Lung (tissue), 12 donors: ENCODE measurements around the gene FBXO2. TPM values are rescaled to one million over a fixed set of nuclear protein-coding genes. Genes with fewer than 3 reads are reported as not detected.

Experiments
- ATAC-seq: fragments of 200-7000 bp; cut with Tn5 transposase; one replicate; pipeline ENCODE4 v1.9.1; 2020; ENCODE audit warnings: moderate number of reproducible peaks; ENCODE audit not compliant: insufficient read depth, low FRiP score
- DNase-seq, 3 donors: peaks; one replicate each; pipeline ENCODE4 v3.0.0-alpha.2; 2013 to 2017
- H3K27ac ChIP-seq, 2 donors: one replicate each; pipeline ENCODE4 v1.5.1; 2013; ENCODE audit warnings: mild to moderate bottlenecking in 2 of 2, moderate library complexity in 2 of 2, control low read depth in 1 of 2, inconsistent platforms in 1 of 2, low read depth in 1 of 2, low read length in 1 of 2
- H3K27me3 ChIP-seq, 3 donors: one replicate each; pipeline ENCODE4 v1.5.1; 2013; ENCODE audit warnings: low read length in 2 of 3; ENCODE audit not compliant: control insufficient read depth in 3 of 3, insufficient read depth in 3 of 3
- H3K36me3 ChIP-seq, 4 donors: one replicate each; pipeline ENCODE4 v1.5.1; 2013; ENCODE audit warnings: low read length in 4 of 4, mild to moderate bottlenecking in 1 of 4, moderate library complexity in 1 of 4; ENCODE audit not compliant: control insufficient read depth in 4 of 4, insufficient read depth in 4 of 4
- H3K4me1 ChIP-seq, 5 donors: one replicate each; pipeline ENCODE4 v1.5.1; 2013; ENCODE audit warnings: low read length in 5 of 5, mild to moderate bottlenecking in 2 of 5, moderate library complexity in 1 of 5; ENCODE audit not compliant: control insufficient read depth in 5 of 5, insufficient read depth in 5 of 5
- H3K4me3 ChIP-seq: one replicate; pipeline ENCODE4 v1.5.1; 2013; ENCODE audit warnings: mild to moderate bottlenecking, control low read depth, moderate library complexity
- H3K9ac ChIP-seq, 2 donors: one replicate each; pipeline ENCODE4 v1.5.1; 2013; ENCODE audit warnings: low read length in 2 of 2, control low read depth in 1 of 2; ENCODE audit not compliant: insufficient read depth in 1 of 2
- H3K9me3 ChIP-seq, 4 donors: one replicate each; pipeline ENCODE4 v1.5.1; 2013; ENCODE audit warnings: low read length in 3 of 4, mild to moderate bottlenecking in 1 of 4, moderate library complexity in 1 of 4; ENCODE audit not compliant: control insufficient read depth in 4 of 4, insufficient read depth in 3 of 4
- WGBS, 2 donors: extraction: QIAGEN DNeasy Blood & Tissue Kit; methylation state at CpG; one replicate each; pipeline ENCODE4 v1.1.7; 2013; 5-methylcytosine and 5-hydroxymethylcytosine counted together
- polyA plus RNA-seq, 2 donors: library from polyadenylated mRNA; stranded (reverse); fragments of 200-250 nt; gene quantifications; one replicate each; pipeline ENCODE4 v1.2.1, GENCODE V29; 2013
- total RNA-seq, 2 donors: library from RNA; depleted of rRNA in 1 of 2; stranded (reverse); fragments of >200 nt in 1 of 2; gene quantifications; one replicate each; pipeline ENCODE4 v1.2.1, GENCODE V29; 2014 to 2021
- TF ChIP-seq, protein P1 (sequence below): IDR thresholded peaks from 2 replicates; pipeline ENCODE4 v1.5.1; 2012; ENCODE audit warnings: mild to moderate bottlenecking; ENCODE audit errors: control extremely low read depth, extremely low read depth
- donor health status: control.
- donor health status: control.
- donor health status: Bipolar disorder and iron deficiency.
- donor health status: healthy.
- donor health status: DM: yes; HTN: yes; CAD: no.

FBXO2 gene
- total and polyA plus RNA-seq, 4 donors = 0.20 to 12.5 (median 10.1) TPM

DNA sequence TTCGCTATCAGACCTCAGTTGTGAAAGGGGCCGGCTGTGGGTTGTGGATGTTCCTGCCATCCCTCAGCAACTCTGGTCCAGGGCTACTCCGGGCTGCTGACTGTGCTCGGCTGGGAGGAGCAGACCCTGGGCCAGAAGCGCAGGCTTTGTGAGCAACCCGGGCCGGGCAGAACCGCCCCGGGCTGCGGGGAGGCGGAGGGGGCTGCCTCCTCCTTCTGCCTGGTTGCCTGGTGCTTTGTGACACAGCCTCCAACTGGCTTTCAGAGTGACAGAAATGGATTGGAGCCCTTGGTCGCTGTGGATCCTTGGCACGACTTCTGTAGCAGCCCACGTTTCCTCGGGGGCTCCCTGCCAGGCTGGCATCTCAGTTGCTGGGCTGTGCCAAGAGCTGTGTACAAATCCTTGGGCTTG lies 47.3 kb upstream of the FBXO2 start:
- Histone ChIP-seq H3K36me3 (no peaks in the 10 kb centered on the region), H3K27me3 (peaks cover 0 to 15% (median 0%) of the 10 kb centered on the region in 3 donors), H3K4me3 (no peak overlapping the region), H3K4me1 (peaks cover 0 to 24% (median 6%) of the 10 kb centered on the region in 5 donors), H3K9me3 (peaks cover 0 to 4% (median 0%) of the 10 kb centered on the region in 4 donors), H3K27ac (no peak overlapping the region), H3K9ac (no peak overlapping the region)
- no peak for ATAC-seq
- peak in 2 of 3 donors; percentile 53 to 71 for DNase-seq
- WGBS, 2 donors = 40 to 57% methylated on average over 15 of the region's 15 CpGs
- TF ChIP-seq, protein P1, sequence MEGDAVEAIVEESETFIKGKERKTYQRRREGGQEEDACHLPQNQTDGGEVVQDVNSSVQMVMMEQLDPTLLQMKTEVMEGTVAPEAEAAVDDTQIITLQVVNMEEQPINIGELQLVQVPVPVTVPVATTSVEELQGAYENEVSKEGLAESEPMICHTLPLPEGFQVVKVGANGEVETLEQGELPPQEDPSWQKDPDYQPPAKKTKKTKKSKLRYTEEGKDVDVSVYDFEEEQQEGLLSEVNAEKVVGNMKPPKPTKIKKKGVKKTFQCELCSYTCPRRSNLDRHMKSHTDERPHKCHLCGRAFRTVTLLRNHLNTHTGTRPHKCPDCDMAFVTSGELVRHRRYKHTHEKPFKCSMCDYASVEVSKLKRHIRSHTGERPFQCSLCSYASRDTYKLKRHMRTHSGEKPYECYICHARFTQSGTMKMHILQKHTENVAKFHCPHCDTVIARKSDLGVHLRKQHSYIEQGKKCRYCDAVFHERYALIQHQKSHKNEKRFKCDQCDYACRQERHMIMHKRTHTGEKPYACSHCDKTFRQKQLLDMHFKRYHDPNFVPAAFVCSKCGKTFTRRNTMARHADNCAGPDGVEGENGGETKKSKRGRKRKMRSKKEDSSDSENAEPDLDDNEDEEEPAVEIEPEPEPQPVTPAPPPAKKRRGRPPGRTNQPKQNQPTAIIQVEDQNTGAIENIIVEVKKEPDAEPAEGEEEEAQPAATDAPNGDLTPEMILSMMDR = no peak

DNA sequence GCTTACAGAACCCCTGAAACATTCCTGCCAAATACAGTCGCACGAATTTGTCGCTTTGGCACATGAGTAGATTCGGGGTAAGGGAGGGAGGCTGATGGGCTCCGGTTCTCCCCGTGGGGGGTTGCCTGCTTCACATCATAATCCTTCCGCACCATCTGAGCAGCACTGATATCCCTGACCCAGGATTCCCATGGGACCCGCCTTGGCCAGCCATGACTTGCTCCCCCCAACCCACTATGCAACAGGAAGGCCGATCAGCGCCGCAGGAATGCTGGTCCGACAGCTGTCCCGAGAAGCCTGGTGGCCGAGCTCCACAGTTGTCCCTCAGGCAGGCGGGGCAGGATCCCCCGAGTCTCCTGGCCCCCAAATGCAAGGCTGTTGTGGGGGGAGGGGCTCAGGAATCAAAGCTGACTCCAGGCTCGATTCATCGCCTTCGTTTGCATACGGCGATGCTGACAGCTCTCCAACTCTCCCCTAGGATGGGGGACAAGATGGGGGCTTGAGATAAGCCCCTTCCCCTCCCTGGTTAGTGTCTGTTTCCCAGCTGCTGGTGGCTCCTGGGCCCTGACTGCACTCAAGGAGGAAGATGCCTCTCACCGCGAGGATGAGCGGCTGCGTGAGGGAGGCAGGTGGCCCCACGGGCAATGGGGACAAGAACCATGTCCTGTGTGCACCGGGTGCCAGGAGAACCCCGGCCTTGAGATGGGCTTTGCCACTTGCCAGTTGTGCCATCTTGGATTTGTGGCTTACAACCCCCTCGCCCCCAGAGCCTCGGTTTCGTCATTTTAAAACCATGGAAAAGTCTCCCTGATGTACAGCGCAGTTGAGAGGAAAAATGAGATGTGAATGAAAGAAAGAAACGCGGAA lies 46.6 kb upstream of the FBXO2 start:
- peaks cover 0 to 4% (median 0%) of the 10 kb centered on the region in 4 donors for H3K9me3 ChIP-seq
- peaks cover 0 to 24% (median 6%) of the 10 kb centered on the region in 5 donors for H3K4me1 ChIP-seq
- no peak overlapping the region for H3K9ac ChIP-seq
- 46 to 51% methylated on average over 34 of the region's 34 CpGs for WGBS, 2 donors
- peak; percentile 33 to 47 (median 40) for DNase-seq
- no peak for ATAC-seq
- TF ChIP-seq, protein P1 = no peak
- H3K4me3 ChIP-seq = no peak overlapping the region
- H3K27me3 ChIP-seq = peaks cover 0 to 15% (median 0%) of the 10 kb centered on the region in 3 donors
- H3K36me3 ChIP-seq = no peaks in the 10 kb centered on the region
- no peak overlapping the region for H3K27ac ChIP-seq

DNA sequence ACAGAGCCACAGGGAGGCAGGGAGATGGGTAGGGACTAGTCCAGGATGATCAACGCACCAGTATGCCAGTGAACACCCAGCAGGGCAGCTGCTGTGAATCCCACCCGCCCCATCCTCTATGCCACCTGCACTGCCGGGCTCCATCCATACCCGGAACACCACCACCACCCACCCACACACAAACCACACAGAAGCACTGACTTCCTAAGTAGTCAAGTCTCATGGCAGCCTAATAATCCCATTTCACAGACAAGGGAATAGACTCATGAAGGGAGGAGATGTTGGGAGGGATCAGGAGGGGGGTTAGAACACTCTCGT lies 43.6 kb upstream of the FBXO2 start:
- no peak for DNase-seq

More for the DNA sequence above, 43.6 kb upstream of the FBXO2 start:
- H3K27me3 ChIP-seq = peaks cover 0 to 15% (median 0%) of the 10 kb centered on the region in 3 donors
- no peak overlapping the region for H3K4me3 ChIP-seq
- peaks cover 0 to 2% (median 0%) of the 10 kb centered on the region in 4 donors for H3K9me3 ChIP-seq
- no peak for ATAC-seq
- H3K9ac ChIP-seq = no peak overlapping the region
- TF ChIP-seq, protein P1 = no peak
- no peak overlapping the region for H3K27ac ChIP-seq
- 69 to 80% methylated on average over 5 of the region's 5 CpGs for WGBS, 2 donors
- H3K36me3 ChIP-seq = no peaks in the 10 kb centered on the region
- peaks cover 0 to 18% (median 6%) of the 10 kb centered on the region in 5 donors for H3K4me1 ChIP-seq
